GM23338 (cell line): Measurements from ENCODE around the gene HMOX2.

Source experiments
- EZH2 ChIP-seq: fragments of 200-600 bp; sonication (generic); IDR thresholded peaks from one replicate; pipeline ENCODE4 v1.8.0; 2017; ENCODE audit warnings: antibody characterized with exemption, mild to moderate bottlenecking, low read depth; ENCODE audit not compliant: unreplicated experiment
- JUNB ChIP-seq: IDR thresholded peaks from one replicate; pipeline ENCODE4 v1.6.1; 2016; ENCODE audit warnings: antibody characterized with exemption; ENCODE audit not compliant: unreplicated experiment
- POLR2AphosphoS5 ChIP-seq: IDR thresholded peaks from 2 replicates; pipeline ENCODE4 v1.6.1; 2016; ENCODE audit warnings: antibody characterized with exemption, low read depth
- TF ChIP-seq, protein P1 (sequence below): IDR thresholded peaks from 2 replicates; pipeline ENCODE4 v1.6.1; 2016; ENCODE audit warnings: antibody characterized with exemption
- TF ChIP-seq, protein P2 (sequence below), 2 experiments: fragments of 200-600 bp in 1 of 2; sonication (generic) in 1 of 2; conservative IDR thresholded peaks; 2 replicates each; pipeline versions ENCODE4 v1.5.1 to v1.6.1; 2016 to 2017; ENCODE audit warnings: antibody characterized with exemption in 2 of 2, low read depth in 2 of 2, mild to moderate bottlenecking in 2 of 2, moderate library complexity in 1 of 2

DNA sequence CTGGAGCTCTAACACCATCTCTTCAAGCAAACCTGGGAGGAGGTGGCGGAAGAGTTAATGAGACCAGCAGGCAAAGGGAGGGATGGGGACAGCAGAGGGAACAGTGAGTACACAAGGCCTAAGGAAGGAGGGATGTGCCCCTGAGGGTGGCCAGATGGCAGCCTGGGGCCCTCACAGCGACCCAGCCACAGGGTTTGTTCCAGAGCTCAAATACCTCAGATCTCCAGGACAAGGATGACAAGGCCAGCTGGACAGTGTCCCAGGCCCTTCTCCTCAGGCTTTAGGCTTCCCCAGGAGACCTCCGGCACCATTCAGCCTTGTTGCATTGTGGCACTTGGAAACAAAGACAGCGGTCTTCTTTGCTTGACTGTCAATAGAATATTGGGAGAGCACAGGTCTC lies 47.5 kb downstream of the HMOX2 start:
- TF ChIP-seq POLR2AphosphoS5 (no peak), EZH2 (no peak), JUNB (no peak)
- TF ChIP-seq, protein P1, sequence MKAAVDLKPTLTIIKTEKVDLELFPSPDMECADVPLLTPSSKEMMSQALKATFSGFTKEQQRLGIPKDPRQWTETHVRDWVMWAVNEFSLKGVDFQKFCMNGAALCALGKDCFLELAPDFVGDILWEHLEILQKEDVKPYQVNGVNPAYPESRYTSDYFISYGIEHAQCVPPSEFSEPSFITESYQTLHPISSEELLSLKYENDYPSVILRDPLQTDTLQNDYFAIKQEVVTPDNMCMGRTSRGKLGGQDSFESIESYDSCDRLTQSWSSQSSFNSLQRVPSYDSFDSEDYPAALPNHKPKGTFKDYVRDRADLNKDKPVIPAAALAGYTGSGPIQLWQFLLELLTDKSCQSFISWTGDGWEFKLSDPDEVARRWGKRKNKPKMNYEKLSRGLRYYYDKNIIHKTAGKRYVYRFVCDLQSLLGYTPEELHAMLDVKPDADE, result no peak
- TF ChIP-seq, protein P2, sequence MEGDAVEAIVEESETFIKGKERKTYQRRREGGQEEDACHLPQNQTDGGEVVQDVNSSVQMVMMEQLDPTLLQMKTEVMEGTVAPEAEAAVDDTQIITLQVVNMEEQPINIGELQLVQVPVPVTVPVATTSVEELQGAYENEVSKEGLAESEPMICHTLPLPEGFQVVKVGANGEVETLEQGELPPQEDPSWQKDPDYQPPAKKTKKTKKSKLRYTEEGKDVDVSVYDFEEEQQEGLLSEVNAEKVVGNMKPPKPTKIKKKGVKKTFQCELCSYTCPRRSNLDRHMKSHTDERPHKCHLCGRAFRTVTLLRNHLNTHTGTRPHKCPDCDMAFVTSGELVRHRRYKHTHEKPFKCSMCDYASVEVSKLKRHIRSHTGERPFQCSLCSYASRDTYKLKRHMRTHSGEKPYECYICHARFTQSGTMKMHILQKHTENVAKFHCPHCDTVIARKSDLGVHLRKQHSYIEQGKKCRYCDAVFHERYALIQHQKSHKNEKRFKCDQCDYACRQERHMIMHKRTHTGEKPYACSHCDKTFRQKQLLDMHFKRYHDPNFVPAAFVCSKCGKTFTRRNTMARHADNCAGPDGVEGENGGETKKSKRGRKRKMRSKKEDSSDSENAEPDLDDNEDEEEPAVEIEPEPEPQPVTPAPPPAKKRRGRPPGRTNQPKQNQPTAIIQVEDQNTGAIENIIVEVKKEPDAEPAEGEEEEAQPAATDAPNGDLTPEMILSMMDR (conservative IDR thresholded peaks at IDR 0.05; ENCODE audit: low read depth in 2 of 2), result no peak
